HepG2 (cell line): ENCODE measurements around the gene POC1A. TPM values are rescaled to one million over a fixed set of nuclear protein-coding genes. Genes with fewer than 3 reads are reported as not detected.

Experiments used
- ARID2 ChIP-seq: sonication (generic); formaldehyde crosslinking; IDR thresholded peaks from 2 replicates; pipeline ENCODE4 v1.8.1; 2022; ENCODE audit warnings: mild to moderate bottlenecking, missing genetic modification reagents, borderline replicate concordance
- ATAD3A ChIP-seq: sonication (generic); formaldehyde crosslinking; IDR thresholded peaks from 2 replicates; pipeline ENCODE4 v1.4.0; 2020; ENCODE audit warnings: missing genetic modification reagents
- CBX2 ChIP-seq, 2 experiments: fragments of 200-600 bp in 1 of 2; sonication (generic); formaldehyde crosslinking in 1 of 2; IDR thresholded peaks; 2 replicates each; pipeline versions ENCODE4 v1.7.0 to v1.8.1; 2018 to 2022; ENCODE audit warnings: low read depth in 2 of 2, low read length in 1 of 2, mild to moderate bottlenecking in 1 of 2, missing genetic modification reagents in 1 of 2
- CSRNP1 ChIP-seq: sonication (generic); formaldehyde crosslinking; IDR thresholded peaks from 2 replicates; pipeline ENCODE4 v1.8.1; 2023; ENCODE audit warnings: mild to moderate bottlenecking, missing genetic modification reagents
- FOXA3 ChIP-seq: IDR thresholded peaks from 2 replicates; pipeline ENCODE4 v1.6.1; 2016; ENCODE audit warnings: missing genetic modification reagents, missing compliant biosample characterization
- FOXO1 ChIP-seq: sonication (generic); formaldehyde crosslinking; IDR thresholded peaks from 2 replicates; pipeline ENCODE4 v1.4.0; 2020; ENCODE audit warnings: missing genetic modification reagents
- HOXA5 ChIP-seq: sonication (generic); formaldehyde crosslinking; IDR thresholded peaks from 2 replicates; pipeline ENCODE4 v1.4.0; 2020; ENCODE audit warnings: missing genetic modification reagents
- ISX ChIP-seq: sonication (generic); formaldehyde crosslinking; conservative IDR thresholded peaks from 2 replicates; pipeline ENCODE4 v1.5.0; 2020; ENCODE audit warnings: missing genetic modification reagents
- KDM1A ChIP-seq: IDR thresholded peaks from 2 replicates; pipeline ENCODE4 v1.6.1; 2016; ENCODE audit warnings: missing compliant biosample characterization
- KLF13 ChIP-seq: sonication (generic); formaldehyde crosslinking; IDR thresholded peaks from 2 replicates; pipeline ENCODE4 v1.4.0; 2020; ENCODE audit warnings: mild to moderate bottlenecking, missing genetic modification reagents
- MNT ChIP-seq: fragments of 450-650 bp; IDR thresholded peaks from 2 replicates; pipeline ENCODE4 v1.6.1; 2016
- ZBTB2 ChIP-seq: sonication (generic); formaldehyde crosslinking; IDR thresholded peaks from 2 replicates; pipeline ENCODE4 v1.8.0; 2022; ENCODE audit warnings: low read depth, missing genetic modification reagents
- ZNF251 ChIP-seq: sonication (generic); formaldehyde crosslinking; IDR thresholded peaks from 2 replicates; pipeline ENCODE4 v1.9.0; 2021; ENCODE audit warnings: mild to moderate bottlenecking, missing genetic modification reagents
- ZNF280B ChIP-seq: sonication (generic); formaldehyde crosslinking; IDR thresholded peaks from 2 replicates; pipeline ENCODE4 v1.5.0; 2020; ENCODE audit warnings: missing genetic modification reagents, mild to moderate bottlenecking, borderline replicate concordance
- ZNF563 ChIP-seq: sonication (generic); formaldehyde crosslinking; IDR thresholded peaks from 2 replicates; pipeline ENCODE4 v1.8.0; 2022; ENCODE audit warnings: mild to moderate bottlenecking, moderate library complexity, missing genetic modification reagents
- ZNF629 ChIP-seq: sonication (generic); formaldehyde crosslinking; conservative IDR thresholded peaks from 2 replicates; pipeline ENCODE4 v1.5.0; 2020; ENCODE audit warnings: missing genetic modification reagents
- ZNF646 ChIP-seq: sonication (generic); formaldehyde crosslinking; IDR thresholded peaks from 2 replicates; pipeline ENCODE4 v1.9.0; 2021; ENCODE audit warnings: mild to moderate bottlenecking, missing genetic modification reagents
- ZNF709 ChIP-seq: sonication (generic); formaldehyde crosslinking; IDR thresholded peaks from 2 replicates; pipeline ENCODE4 v1.5.0; 2020; ENCODE audit warnings: mild to moderate bottlenecking, missing genetic modification reagents
- polyA plus RNA-seq, 8 experiments: library from polyadenylated mRNA; depleted of rRNA in 3 of 8; stranded (reverse) in 7 of 8; unstranded in 1 of 8; fragments of >200 nt; fragmentation: Illumina TruSeq in 4 of 8; extraction: Trizol in 4 of 8; gene quantifications; 2 replicates each; pipeline versions ENCODE4 v1.2.1 to v1.2.3, GENCODE V29; 2011 to 2016; ENCODE audit warnings: low read depth in 4 of 8, missing spikeins in 1 of 8, mixed read lengths in 1 of 8; ENCODE audit not compliant: insufficient read depth in 1 of 8
- total RNA-seq, 5 experiments: library from RNA; depleted of rRNA; stranded (reverse); fragments of >200 nt; fragmentation: Illumina TruSeq; extraction: Trizol; gene quantifications; 2 replicates each; pipeline ENCODE4 v1.2.3, GENCODE V29; 2016; ENCODE audit warnings: low read depth in 1 of 5

Gene POC1A
- total and polyA plus RNA-seq, 2 of the 13 experiments (the other 11 are each of a cell fraction or from before 2014, with no cell fraction given): 14.6 to 20.0 TPM

GRCh38 chr3:52177701-52178042, 23.4 kb upstream of the POC1A start (continued):
- TF ChIP-seq CSRNP1 (CRISPR knock-in tag) (no peak), CBX2 (IDR thresholded peaks at IDR 0.05; ENCODE audit: low read depth, low read length) (no peak), CBX2 (CRISPR knock-in tag; IDR thresholded peaks at IDR 0.05; ENCODE audit: low read depth) (no peak), ZNF280B (CRISPR knock-in tag) (no peak), ISX (CRISPR knock-in tag) (no peak), FOXO1 (CRISPR knock-in tag) (no peak), ZNF629 (CRISPR knock-in tag) (0 out of 2 replicates have a peak, but pooled peaks have one; percentile 5), MNT (no peak), ARID2 (no peak), KLF13 (no peak), ATAD3A (CRISPR knock-in tag) (no peak), FOXA3 (CRISPR knock-in tag) (no peak), ZNF646 (CRISPR knock-in tag) (0 out of 2 replicates have a peak, but pooled peaks have one; percentile 34), ZNF251 (no peak), ZNF563 (0 out of 2 replicates have a peak, but pooled peaks have one; percentile 21), ZBTB2 (no peak), KDM1A (CRISPR knock-in tag) (no peak), HOXA5 (CRISPR knock-in tag) (no peak; the same call in 1 of the 2 replicates), ZNF709 (CRISPR knock-in tag) (no peak)
